VCaP (cell line): ENCODE measurements around the gene DNAH5.
A peak's percentile ranks its signal among the peaks of the same experiment; 100 is the strongest.
"Not testable (repeated sequence)": the region's sequence is repeated elsewhere in the genome, so short reads cannot be mapped to it uniquely, and the experiment has no call there.

Experiments used
- H3K27ac ChIP-seq: fragments of 450-650 bp; 2 replicates; pipeline ENCODE4 v1.5.1; 2017
- TF ChIP-seq, protein P1 (sequence below): fragments of 450-650 bp; conservative IDR thresholded peaks from 2 replicates; pipeline ENCODE4 v1.5.1; 2017; ENCODE audit warnings: mild to moderate bottlenecking, moderate library complexity

DNAH5 gene

DNA sequence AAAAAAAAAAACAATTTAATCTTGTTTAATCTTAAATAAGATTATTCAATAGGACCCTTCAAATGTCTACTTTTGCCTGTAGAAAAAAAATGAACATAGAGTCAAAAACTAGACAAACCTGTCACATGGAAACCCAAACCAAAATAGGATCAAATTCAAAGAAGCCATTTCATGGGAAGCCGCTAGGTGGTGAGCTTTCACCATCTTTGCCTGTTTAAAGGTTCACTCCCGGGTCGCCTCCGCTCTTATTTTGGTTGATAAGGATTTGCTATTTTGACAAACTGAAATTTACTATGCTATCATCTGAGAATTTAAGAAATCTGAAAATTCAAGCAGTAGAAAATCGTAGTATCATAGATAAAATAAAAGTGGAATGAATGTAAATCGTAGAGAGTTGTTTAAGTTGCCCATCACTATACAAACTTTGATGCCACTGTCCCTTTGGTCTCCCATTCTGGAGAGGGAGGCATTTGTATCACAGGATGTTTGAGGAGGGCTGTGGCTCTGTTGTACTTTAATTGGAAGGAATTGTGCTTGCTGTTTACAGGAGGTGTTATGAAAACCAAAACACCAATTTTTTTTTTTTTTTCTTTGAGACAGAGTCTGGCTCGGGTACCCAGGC lies 43.5 kb upstream of the DNAH5 start:
- H3K27ac ChIP-seq, result peak overlapping the region; percentile 28
- TF ChIP-seq, protein P1, sequence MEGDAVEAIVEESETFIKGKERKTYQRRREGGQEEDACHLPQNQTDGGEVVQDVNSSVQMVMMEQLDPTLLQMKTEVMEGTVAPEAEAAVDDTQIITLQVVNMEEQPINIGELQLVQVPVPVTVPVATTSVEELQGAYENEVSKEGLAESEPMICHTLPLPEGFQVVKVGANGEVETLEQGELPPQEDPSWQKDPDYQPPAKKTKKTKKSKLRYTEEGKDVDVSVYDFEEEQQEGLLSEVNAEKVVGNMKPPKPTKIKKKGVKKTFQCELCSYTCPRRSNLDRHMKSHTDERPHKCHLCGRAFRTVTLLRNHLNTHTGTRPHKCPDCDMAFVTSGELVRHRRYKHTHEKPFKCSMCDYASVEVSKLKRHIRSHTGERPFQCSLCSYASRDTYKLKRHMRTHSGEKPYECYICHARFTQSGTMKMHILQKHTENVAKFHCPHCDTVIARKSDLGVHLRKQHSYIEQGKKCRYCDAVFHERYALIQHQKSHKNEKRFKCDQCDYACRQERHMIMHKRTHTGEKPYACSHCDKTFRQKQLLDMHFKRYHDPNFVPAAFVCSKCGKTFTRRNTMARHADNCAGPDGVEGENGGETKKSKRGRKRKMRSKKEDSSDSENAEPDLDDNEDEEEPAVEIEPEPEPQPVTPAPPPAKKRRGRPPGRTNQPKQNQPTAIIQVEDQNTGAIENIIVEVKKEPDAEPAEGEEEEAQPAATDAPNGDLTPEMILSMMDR, result peak; percentile 93

DNA sequence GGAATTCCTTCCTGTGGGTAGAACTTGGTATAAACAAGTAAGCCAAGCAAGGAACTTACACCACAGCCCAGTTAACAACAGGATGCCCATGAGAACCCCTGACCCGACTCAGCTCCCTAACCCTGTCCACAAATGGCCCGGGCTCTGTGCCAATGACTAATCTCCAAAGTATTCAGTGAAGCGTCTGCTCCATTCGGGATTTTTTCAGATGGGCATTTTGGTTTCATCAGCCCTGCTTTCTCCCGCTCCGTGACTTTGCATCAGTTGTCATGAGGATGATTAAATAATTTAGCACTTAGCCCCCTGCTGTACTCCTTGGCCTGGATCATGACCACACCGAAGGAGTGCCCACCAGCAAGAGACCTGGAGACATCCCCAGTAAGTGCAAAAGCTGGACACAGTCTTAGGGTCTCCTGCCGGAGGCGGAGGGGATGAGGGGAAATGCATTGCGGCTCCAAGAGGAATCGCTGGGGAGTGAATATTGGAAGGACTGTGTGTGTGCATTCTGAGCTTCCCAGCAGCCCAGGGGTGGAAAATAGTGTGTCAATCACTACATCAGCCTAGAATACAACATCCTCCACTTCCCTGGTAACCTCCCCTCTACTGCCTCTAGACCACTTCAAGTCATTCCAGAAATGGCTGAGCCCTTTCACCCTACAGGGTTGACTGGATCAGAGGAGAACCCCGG lies 41.4 kb upstream of the DNAH5 start:
- H3K27ac ChIP-seq, result no peak overlapping the region
- TF ChIP-seq, protein P1, result no peak

DNA sequence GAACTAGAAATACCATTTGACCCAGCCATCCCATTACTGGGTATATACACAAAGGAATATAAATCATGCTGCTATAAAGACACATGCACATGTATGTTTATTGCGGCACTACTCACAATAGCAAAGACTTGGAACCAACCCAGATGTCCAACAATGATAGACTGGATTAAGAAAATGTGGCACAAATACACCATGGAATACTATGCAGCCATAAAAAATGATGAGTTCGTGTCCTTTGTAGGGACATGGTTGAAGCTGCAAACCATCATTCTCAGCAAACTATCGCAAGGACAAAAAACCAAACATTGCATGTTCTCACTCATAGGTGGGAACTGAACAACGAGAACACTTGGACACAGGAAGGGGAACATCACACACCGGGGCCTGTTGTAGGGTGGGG lies 40.4 kb upstream of the DNAH5 start:
- H3K27ac ChIP-seq, result not testable (repeated sequence)

DNA sequence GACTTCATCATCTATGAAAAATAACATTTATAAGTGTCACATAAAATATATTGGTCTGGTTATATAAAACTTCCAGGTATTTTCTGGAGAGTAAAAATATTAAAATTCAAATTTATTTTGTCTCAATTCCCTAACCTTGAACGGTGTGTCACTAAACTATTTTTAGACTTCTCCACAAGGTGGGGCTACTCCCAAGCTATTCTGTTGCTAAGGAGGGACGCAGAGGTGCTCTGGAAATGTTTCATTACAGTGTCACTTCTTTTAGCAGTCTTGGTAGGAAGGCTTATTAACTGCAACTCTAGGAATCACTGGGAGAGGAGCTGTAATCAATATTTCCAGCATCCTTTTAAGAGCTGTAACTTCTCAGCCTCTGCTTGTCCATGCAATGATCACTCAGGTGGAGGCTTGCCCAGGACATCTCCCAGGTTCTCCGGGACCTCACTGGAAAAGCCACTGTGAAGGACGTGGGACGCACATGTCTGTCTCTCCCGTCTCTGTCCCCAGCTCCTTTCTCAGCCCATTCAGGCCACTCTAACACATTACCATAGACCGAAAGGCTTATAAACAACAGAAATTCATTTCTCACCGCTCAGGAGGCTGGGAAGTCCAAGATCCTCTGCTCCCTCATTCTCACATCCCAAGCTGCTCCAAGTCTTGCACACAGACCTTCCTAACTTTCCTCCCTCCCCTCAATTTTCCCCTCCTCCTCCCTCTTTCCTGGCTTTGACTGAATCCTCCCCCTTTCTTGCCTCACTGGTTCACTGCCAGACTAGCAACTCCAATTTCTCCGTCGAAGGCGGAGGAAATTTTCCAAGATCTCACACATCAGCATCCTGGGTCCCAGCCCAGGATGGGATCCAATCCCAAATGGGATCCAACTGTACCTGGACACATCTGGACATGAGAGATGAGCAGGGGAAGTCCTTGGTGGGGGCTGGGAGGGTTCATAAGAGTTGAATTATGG lies 32.7 kb upstream of the DNAH5 start:
- 0 out of 2 replicates have a peak overlapping the region, but pooled peaks have one; percentile 4 for H3K27ac ChIP-seq
- TF ChIP-seq, protein P1, result peak; percentile 86

DNA sequence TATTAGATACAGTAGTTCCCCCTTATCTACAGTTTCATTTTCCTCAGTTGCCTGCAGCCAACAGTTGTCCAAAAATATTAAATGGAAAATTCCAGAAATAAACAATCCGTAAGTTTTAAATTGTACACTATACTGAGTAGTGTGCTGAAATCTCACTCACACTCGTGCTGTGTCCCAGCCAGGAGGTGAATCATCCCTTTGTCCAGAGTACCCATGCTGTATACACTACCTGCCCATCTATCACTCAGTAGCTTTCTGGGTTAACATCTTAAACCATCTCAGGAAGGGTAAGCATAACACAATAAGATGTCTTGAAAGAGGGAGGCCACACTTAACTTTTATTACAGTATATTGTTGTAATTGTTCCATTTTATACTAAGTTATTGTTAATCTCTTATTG lies 31.7 kb upstream of the DNAH5 start:
- no peak overlapping the region for H3K27ac ChIP-seq

DNA sequence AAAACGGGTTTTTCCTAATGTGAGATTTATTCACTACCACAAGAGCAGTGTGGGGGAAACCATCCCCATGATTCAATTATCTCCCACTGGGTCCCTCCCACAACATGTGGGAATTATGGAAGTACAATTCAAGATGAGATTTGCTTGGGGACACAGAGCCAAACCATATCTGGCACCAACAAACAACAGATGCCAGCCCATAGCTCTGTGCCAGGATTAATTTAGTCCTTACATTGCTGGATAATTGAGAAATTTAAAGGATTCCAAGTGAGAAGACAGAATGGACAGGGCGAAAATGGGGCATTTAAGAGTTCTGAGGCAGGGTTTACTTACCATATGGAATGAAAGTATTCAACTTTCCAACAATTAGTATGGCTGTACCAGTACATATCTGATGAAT lies 30.8 kb upstream of the DNAH5 start:
- H3K27ac ChIP-seq, result no peak overlapping the region
- TF ChIP-seq, protein P1, result no peak

More for the DNA sequence above, 31.7 kb upstream of the DNAH5 start:
- TF ChIP-seq, protein P1, result no peak

DNA sequence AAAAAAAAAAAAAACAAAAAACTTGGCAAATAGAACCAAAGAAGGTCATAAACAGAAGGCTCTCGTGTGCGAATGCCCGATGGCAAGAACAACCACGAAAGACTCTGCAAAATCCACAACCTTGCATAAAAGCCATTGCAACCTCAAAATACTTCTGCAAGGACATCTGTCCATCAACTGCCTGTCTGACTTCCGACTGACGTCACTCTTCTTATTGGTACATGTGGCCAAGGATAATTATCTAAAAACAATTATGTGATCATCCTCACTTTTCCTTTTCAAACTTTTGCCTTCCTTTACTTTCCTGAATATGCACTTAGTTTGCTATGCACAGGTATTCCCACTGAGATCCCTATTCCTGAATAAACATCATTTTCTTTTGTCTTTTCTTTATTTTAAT lies 29.2 kb upstream of the DNAH5 start:
- TF ChIP-seq, protein P1, result no peak
- no peak overlapping the region for H3K27ac ChIP-seq
